C4-2B (cell line): Measurements from ENCODE around the gene POU6F2.

Experiments
- ZFX ChIP-seq: fragments of 450-650 bp; IDR thresholded peaks from 2 replicates; pipeline ENCODE4 v1.6.1; 2017
- TF ChIP-seq, protein P1 (sequence below): fragments of 450-650 bp; conservative IDR thresholded peaks from 2 replicates; pipeline ENCODE4 v1.5.1; 2017; ENCODE audit warnings: mild to moderate bottlenecking

DNA sequence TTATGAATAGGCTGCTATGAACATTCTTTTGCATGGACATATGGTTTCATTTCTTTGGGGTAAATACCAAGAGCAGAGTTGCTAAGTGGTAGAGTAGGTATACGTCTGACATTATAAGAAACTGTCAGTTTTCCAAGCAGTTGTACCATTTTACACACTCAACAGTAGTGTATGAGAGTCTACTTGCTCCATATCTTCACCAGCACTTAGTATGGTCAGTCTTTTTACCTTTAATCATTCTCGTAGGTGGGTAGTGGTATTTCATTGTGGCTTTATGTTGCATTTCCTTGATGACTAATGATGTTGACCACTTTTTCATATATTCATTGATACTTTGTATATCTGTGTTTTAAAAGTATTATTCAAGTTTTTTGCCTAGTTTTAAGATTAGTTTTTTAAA, 45.1 kb downstream of the POU6F2 start:
- TF ChIP-seq, protein P1, sequence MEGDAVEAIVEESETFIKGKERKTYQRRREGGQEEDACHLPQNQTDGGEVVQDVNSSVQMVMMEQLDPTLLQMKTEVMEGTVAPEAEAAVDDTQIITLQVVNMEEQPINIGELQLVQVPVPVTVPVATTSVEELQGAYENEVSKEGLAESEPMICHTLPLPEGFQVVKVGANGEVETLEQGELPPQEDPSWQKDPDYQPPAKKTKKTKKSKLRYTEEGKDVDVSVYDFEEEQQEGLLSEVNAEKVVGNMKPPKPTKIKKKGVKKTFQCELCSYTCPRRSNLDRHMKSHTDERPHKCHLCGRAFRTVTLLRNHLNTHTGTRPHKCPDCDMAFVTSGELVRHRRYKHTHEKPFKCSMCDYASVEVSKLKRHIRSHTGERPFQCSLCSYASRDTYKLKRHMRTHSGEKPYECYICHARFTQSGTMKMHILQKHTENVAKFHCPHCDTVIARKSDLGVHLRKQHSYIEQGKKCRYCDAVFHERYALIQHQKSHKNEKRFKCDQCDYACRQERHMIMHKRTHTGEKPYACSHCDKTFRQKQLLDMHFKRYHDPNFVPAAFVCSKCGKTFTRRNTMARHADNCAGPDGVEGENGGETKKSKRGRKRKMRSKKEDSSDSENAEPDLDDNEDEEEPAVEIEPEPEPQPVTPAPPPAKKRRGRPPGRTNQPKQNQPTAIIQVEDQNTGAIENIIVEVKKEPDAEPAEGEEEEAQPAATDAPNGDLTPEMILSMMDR = no peak
- TF ChIP-seq ZFX = no peak
